HG02623 (cell line): ENCODE measurements around the gene MAP3K8.
"Not testable (repeated sequence)": the region's sequence is repeated elsewhere in the genome, so short reads cannot be mapped to it uniquely, and the experiment has no call there.

ENCODE experiments used
- ATAC-seq: cut with Tn5 transposase; IDR thresholded peaks from one replicate; pipeline ENCODE4 v1.9.1; 2021; ENCODE audit warnings: moderate library complexity; ENCODE audit not compliant: unreplicated experiment

MAP3K8 gene

GRCh38 chr10:30422981-30423654, 10.9 kb upstream of the MAP3K8 start:
- ATAC-seq, result no peak

- not testable (repeated sequence) for ATAC-seq
Observed at GRCh38 chr10:30423655-30424275, 10.2 kb upstream of the MAP3K8 start.

GRCh38 chr10:30425336-30426075, 8.5 kb upstream of the MAP3K8 start:
- ATAC-seq, result no peak

- no peak for ATAC-seq
Observed at GRCh38 chr10:30430544-30431298, 3.3 kb upstream of the MAP3K8 start.

GRCh38 chr10:30431435-30431911, 2.5 kb upstream of the MAP3K8 start:
- no peak for ATAC-seq

GRCh38 chr10:30432622-30433305, 1.2 kb upstream of the MAP3K8 start:
- peak; percentile 3 for ATAC-seq

GRCh38 chr10:30433306-30433729, 666 bp upstream of the MAP3K8 start:
- ATAC-seq, result peak; percentile 8

GRCh38 chr10:30434273-30435072, 489 bp downstream of the MAP3K8 start:
- peak; percentile 43 for ATAC-seq

GRCh38 chr10:30435073-30435422, 1.1 kb downstream of the MAP3K8 start:
- no peak for ATAC-seq

GRCh38 chr10:30435499-30436167, 1.6 kb downstream of the MAP3K8 start:
- ATAC-seq, result not testable (repeated sequence)

GRCh38 chr10:30436191-30436611, 2.2 kb downstream of the MAP3K8 start:
- no peak for ATAC-seq

GRCh38 chr10:30436671-30437030, 2.7 kb downstream of the MAP3K8 start:
- no peak for ATAC-seq

- ATAC-seq, result no peak
Observed at GRCh38 chr10:30437031-30437841, 3.3 kb downstream of the MAP3K8 start.

- ATAC-seq, result no peak
Observed at GRCh38 chr10:30438021-30438850, 4.3 kb downstream of the MAP3K8 start.

- no peak for ATAC-seq
Observed at GRCh38 chr10:30439931-30440330, 5.9 kb downstream of the MAP3K8 start.

GRCh38 chr10:30442019-30442606, 8.1 kb downstream of the MAP3K8 start:
- no peak for ATAC-seq

GRCh38 chr10:30443049-30443448, 9.1 kb downstream of the MAP3K8 start:
- no peak for ATAC-seq
